ENCODE data around the gene TEDDM1.
"Not testable (repeated sequence)": the region's sequence is repeated elsewhere in the genome, so short reads cannot be mapped to it uniquely, and the experiment has no call there.

TEDDM1 gene

DNA sequence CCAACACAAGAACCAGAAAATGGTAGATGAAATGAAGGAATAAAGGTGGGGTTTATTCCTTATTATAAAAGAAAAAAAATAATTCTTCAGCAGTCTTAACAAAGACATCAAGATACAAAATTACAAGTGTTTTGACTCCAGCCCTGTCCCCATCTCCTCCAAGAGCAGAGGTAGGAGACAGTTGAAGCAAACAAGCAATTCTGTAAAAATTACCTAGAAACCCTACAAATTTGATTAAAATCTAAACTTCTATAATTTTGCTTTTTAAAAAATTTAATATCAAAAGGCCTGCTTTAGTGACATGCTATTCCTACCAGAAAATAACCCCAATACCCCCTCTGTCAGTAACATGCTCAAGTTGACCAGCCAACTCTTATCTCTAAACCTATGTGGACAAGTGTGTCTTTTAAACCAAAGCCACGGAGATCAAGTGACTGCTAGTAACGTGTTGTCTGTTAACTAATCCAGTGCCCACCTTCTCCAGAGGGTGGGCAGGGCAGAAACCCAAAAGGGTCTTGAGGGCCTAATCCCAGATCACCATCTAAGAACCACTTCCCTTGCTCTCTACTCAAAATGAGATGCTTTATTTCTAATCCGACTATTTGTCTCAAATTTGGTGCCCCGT is 17.3 kb downstream of the TEDDM1 start:
- Histone ChIP-seq H3K27ac (ENCODE audit: low read depth, low read length) (peak overlapping the region; percentile 44), H3K9ac (ENCODE audit: low read length in 5 of 5) (no peak overlapping the region), H3K4me3 (ENCODE audit: low read depth in 1 of 5, low read length in 5 of 5) (no peak overlapping the region), H3K4me1 (ENCODE audit: control insufficient read depth in 5 of 5, insufficient read depth in 5 of 5, low read length in 5 of 5) (peaks cover 0 to 25% (median 20%) of the 10 kb centered on the region in 5 donors), H3K36me3 (ENCODE audit: control insufficient read depth in 5 of 5, insufficient read depth in 5 of 5, low read length in 5 of 5) (peaks cover 45 to 65% (median 64%) of the 10 kb centered on the region in 5 donors), H3K9me3 (ENCODE audit: control insufficient read depth in 5 of 5, low read length in 5 of 5) (no peaks in the 10 kb centered on the region), H3K27me3 (ENCODE audit: control insufficient read depth in 5 of 5, insufficient read depth in 4 of 5, low read length in 5 of 5) (no peaks in the 10 kb centered on the region)

- Histone ChIP-seq H3K4me3 (ENCODE audit: low read depth in 1 of 5, low read length in 5 of 5) (no peak overlapping the region), H3K4me1 (ENCODE audit: control insufficient read depth in 5 of 5, insufficient read depth in 5 of 5, low read length in 5 of 5) (peaks cover 0 to 15% (median 10%) of the 10 kb centered on the region in 5 donors), H3K9ac (ENCODE audit: low read length in 5 of 5) (no peak overlapping the region), H3K27ac (ENCODE audit: low read depth, low read length) (peak overlapping the region; percentile 57), H3K27me3 (ENCODE audit: control insufficient read depth in 5 of 5, insufficient read depth in 4 of 5, low read length in 5 of 5) (no peaks in the 10 kb centered on the region), H3K36me3 (ENCODE audit: control insufficient read depth in 5 of 5, insufficient read depth in 5 of 5, low read length in 5 of 5) (peaks cover 36 to 56% (median 54%) of the 10 kb centered on the region in 5 donors), H3K9me3 (ENCODE audit: control insufficient read depth in 5 of 5, low read length in 5 of 5) (no peaks in the 10 kb centered on the region)
Observed at GRCh38 chr1:182381962-182382819, 18.3 kb downstream of the TEDDM1 start.

DNA sequence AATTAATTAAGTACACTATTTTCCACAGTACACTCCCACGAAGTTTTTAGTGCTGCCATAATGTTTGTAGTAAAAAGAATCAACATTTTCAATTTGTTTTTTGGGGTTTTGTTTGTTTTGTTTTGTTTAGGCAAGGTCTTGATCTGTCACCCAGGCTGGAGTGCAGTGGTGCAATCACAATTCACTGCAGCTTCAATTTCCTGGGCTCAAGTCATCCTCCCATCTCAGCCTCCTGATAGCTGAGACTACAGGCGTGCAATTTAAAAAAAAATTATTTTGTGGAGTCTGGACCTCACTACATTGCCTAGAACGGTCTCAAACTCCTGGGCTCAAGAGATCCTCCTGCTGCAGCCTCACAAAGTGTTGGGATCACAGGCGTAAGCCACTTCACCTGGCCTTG is 20.3 kb downstream of the TEDDM1 start:
- H3K4me3 ChIP-seq (ENCODE audit: low read depth in 1 of 5, low read length in 5 of 5), result no peak overlapping the region
- H3K27me3 ChIP-seq (ENCODE audit: control insufficient read depth in 5 of 5, insufficient read depth in 4 of 5, low read length in 5 of 5), result no peaks in the 10 kb centered on the region
- H3K9me3 ChIP-seq (ENCODE audit: control insufficient read depth in 5 of 5, low read length in 5 of 5), result no peaks in the 10 kb centered on the region
- peaks cover 23 to 36% (median 34%) of the 10 kb centered on the region in 5 donors for H3K36me3 ChIP-seq (ENCODE audit: control insufficient read depth in 5 of 5, insufficient read depth in 5 of 5, low read length in 5 of 5)
- H3K27ac ChIP-seq (ENCODE audit: low read depth, low read length), result peak overlapping the region; percentile 57
- peak overlapping the region in 1 of 5 donors; percentile 5 for H3K9ac ChIP-seq (ENCODE audit: low read length in 5 of 5)
- peaks cover 0 to 3% (median 0%) of the 10 kb centered on the region in 5 donors for H3K4me1 ChIP-seq (ENCODE audit: control insufficient read depth in 5 of 5, insufficient read depth in 5 of 5, low read length in 5 of 5)

GRCh38 chr1:182379781-182380180 is 20.7 kb downstream of the TEDDM1 start:
- not testable (repeated sequence) for H3K9ac ChIP-seq (ENCODE audit: low read length in 5 of 5); H3K4me1 ChIP-seq (ENCODE audit: control insufficient read depth in 5 of 5, insufficient read depth in 5 of 5, low read length in 5 of 5); H3K4me3 ChIP-seq (ENCODE audit: low read depth in 1 of 5, low read length in 5 of 5); H3K27me3 ChIP-seq (ENCODE audit: control insufficient read depth in 5 of 5, insufficient read depth in 4 of 5, low read length in 5 of 5); H3K9me3 ChIP-seq (ENCODE audit: control insufficient read depth in 5 of 5, low read length in 5 of 5)
- Histone ChIP-seq H3K27ac (ENCODE audit: low read depth, low read length) (peak overlapping the region; percentile 57), H3K36me3 (ENCODE audit: control insufficient read depth in 5 of 5, insufficient read depth in 5 of 5, low read length in 5 of 5) (peaks cover 20 to 32% (median 31%) of the 10 kb centered on the region in 5 donors)

- Histone ChIP-seq H3K9me3 (ENCODE audit: control insufficient read depth in 5 of 5, low read length in 5 of 5) (no peaks in the 10 kb centered on the region), H3K27ac (ENCODE audit: low read depth, low read length) (no peak overlapping the region), H3K36me3 (ENCODE audit: control insufficient read depth in 5 of 5, insufficient read depth in 5 of 5, low read length in 5 of 5) (peaks cover 0 to 5% (median 4%) of the 10 kb centered on the region in 5 donors), H3K4me3 (ENCODE audit: low read depth in 1 of 5, low read length in 5 of 5) (no peak overlapping the region), H3K27me3 (ENCODE audit: control insufficient read depth in 5 of 5, insufficient read depth in 4 of 5, low read length in 5 of 5) (no peaks in the 10 kb centered on the region), H3K9ac (ENCODE audit: low read length in 5 of 5) (no peak overlapping the region), H3K4me1 (ENCODE audit: control insufficient read depth in 5 of 5, insufficient read depth in 5 of 5, low read length in 5 of 5) (no peaks in the 10 kb centered on the region)
Observed at GRCh38 chr1:182376936-182377574, 23.4 kb downstream of the TEDDM1 start.

DNA sequence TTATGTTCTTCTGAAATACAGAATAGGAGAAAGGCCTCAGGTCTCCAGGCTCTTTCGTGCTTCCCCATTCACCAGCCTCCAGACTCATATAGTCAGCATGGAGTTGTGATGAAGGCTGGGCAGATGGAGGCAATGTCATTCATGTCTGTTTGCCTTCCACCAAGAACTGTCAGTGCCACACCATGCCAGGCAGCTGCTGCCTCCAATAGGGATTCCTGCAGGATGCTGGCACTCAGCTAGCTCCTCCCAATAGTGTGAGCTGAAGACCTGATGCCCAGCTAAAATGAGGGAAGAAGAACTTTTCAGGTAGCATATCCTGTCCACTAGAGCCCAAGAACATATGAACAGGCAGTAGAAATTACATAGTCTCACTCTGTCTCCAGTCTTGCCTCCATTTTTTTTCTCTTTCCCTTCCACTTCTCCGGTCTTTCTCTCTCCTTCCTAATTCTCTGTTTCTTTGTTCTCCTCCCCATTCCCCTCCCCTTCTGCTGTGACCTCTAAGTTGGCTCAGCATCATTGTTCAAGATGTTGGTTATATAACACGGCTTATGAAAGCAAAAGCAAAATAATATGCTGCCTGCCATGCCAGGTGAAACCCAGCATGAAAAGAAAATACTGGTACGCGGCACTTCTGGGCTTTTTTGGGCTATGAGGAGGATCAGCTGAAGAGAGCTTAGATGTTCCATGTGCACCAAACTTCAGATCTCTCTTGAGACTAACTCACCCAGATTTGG is 26.2 kb downstream of the TEDDM1 start:
- no peaks in the 10 kb centered on the region for H3K27me3 ChIP-seq (ENCODE audit: control insufficient read depth in 5 of 5, insufficient read depth in 4 of 5, low read length in 5 of 5)
- H3K4me1 ChIP-seq (ENCODE audit: control insufficient read depth in 5 of 5, insufficient read depth in 5 of 5, low read length in 5 of 5), result no peaks in the 10 kb centered on the region
- no peaks in the 10 kb centered on the region for H3K36me3 ChIP-seq (ENCODE audit: control insufficient read depth in 5 of 5, insufficient read depth in 5 of 5, low read length in 5 of 5)
- H3K4me3 ChIP-seq (ENCODE audit: low read depth in 1 of 5, low read length in 5 of 5), result no peak overlapping the region
- H3K9me3 ChIP-seq (ENCODE audit: control insufficient read depth in 5 of 5, low read length in 5 of 5), result no peaks in the 10 kb centered on the region
- no peak overlapping the region for H3K27ac ChIP-seq (ENCODE audit: low read depth, low read length)
- no peak overlapping the region for H3K9ac ChIP-seq (ENCODE audit: low read length in 5 of 5)

DNA sequence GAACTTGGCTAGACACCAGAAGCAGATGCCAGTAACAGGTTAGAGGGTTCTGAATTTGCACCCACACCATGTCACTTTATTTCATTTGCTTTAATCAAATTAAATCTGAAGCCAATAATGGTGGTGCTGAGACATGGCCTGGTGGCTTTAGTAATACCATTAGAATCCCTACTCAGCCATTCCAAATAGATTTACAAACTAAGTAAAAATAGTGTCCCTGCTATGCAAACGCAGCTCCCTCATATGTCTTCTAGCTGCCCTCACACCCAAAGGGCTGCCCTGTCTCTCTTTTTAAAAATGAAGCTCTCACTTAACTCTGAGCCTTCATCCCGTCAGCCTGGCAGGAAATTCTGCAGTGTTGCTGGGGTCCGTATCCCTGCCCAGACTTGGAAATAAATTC is 29.9 kb downstream of the TEDDM1 start:
- H3K9me3 ChIP-seq (ENCODE audit: control insufficient read depth in 5 of 5, low read length in 5 of 5), result no peaks in the 10 kb centered on the region
- peaks cover 0 to 7% (median 0%) of the 10 kb centered on the region in 5 donors for H3K4me1 ChIP-seq (ENCODE audit: control insufficient read depth in 5 of 5, insufficient read depth in 5 of 5, low read length in 5 of 5)
- no peaks in the 10 kb centered on the region for H3K27me3 ChIP-seq (ENCODE audit: control insufficient read depth in 5 of 5, insufficient read depth in 4 of 5, low read length in 5 of 5)
- H3K36me3 ChIP-seq (ENCODE audit: control insufficient read depth in 5 of 5, insufficient read depth in 5 of 5, low read length in 5 of 5), result no peaks in the 10 kb centered on the region
- no peak overlapping the region for H3K9ac ChIP-seq (ENCODE audit: low read length in 5 of 5)
- H3K4me3 ChIP-seq (ENCODE audit: low read depth in 1 of 5, low read length in 5 of 5), result no peak overlapping the region
- H3K27ac ChIP-seq (ENCODE audit: low read depth, low read length), result no peak overlapping the region

DNA sequence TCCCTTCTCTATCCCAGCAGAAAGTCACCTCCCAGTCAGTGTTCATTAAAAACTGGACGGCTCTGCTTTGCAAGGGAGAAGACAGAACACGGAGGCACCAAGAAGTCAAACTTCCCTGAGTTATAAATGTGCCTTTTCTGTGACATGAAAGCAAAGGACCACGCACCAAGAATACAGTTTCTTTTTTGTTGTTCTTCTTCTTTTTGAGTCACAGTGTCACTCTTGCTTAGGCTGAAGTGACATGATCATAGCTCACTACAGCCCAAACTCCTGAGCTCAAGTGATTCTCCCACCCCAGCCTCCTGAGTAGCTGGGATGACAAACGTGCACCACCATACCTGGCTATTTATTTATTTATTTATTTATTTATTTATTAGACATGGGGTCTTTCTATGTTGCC is 31.6 kb downstream of the TEDDM1 start:
- Histone ChIP-seq H3K9ac (ENCODE audit: low read length in 5 of 5) (no peak overlapping the region), H3K4me1 (ENCODE audit: control insufficient read depth in 5 of 5, insufficient read depth in 5 of 5, low read length in 5 of 5) (peaks cover 0 to 7% (median 0%) of the 10 kb centered on the region in 5 donors), H3K9me3 (ENCODE audit: control insufficient read depth in 5 of 5, low read length in 5 of 5) (no peaks in the 10 kb centered on the region), H3K36me3 (ENCODE audit: control insufficient read depth in 5 of 5, insufficient read depth in 5 of 5, low read length in 5 of 5) (no peaks in the 10 kb centered on the region), H3K27me3 (ENCODE audit: control insufficient read depth in 5 of 5, insufficient read depth in 4 of 5, low read length in 5 of 5) (no peaks in the 10 kb centered on the region), H3K27ac (ENCODE audit: low read depth, low read length) (no peak overlapping the region), H3K4me3 (ENCODE audit: low read depth in 1 of 5, low read length in 5 of 5) (no peak overlapping the region)

DNA sequence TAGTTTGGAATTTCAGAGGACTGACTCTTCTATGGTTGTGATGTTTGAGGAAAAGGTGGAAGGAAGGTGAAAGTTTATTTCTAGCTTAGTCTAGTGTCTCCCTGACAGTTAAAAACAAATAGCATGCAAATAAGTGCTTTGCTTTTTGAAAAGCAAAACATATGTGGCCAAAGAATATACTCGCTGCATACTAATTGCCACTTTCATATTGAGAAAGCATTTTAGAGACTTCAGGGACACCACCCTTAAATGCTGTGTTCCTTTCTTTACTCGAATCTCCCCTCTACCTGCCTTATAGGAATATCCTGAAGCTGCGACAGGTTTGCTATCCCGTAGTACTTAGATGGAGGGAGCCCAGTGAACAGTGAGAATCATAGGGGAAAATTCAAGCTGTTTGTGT is 32.1 kb downstream of the TEDDM1 start:
- no peaks in the 10 kb centered on the region for H3K9me3 ChIP-seq (ENCODE audit: control insufficient read depth in 5 of 5, low read length in 5 of 5)

More for the DNA sequence above, 32.1 kb downstream of the TEDDM1 start:
- Histone ChIP-seq H3K27ac (ENCODE audit: low read depth, low read length) (no peak overlapping the region), H3K4me1 (ENCODE audit: control insufficient read depth in 5 of 5, insufficient read depth in 5 of 5, low read length in 5 of 5) (peaks cover 0 to 7% (median 0%) of the 10 kb centered on the region in 5 donors), H3K27me3 (ENCODE audit: control insufficient read depth in 5 of 5, insufficient read depth in 4 of 5, low read length in 5 of 5) (no peaks in the 10 kb centered on the region), H3K9ac (ENCODE audit: low read length in 5 of 5) (no peak overlapping the region), H3K36me3 (ENCODE audit: control insufficient read depth in 5 of 5, insufficient read depth in 5 of 5, low read length in 5 of 5) (no peaks in the 10 kb centered on the region), H3K4me3 (ENCODE audit: low read depth in 1 of 5, low read length in 5 of 5) (no peak overlapping the region)
